AG09309 (cell line): Measurements from ENCODE around the gene OR2T11.

ENCODE experiments used
- DNase-seq: peaks from one replicate; pipeline ENCODE4 v3.0.0-alpha.2; 2010; ENCODE audit warnings: low read depth
- H3K4me3 ChIP-seq: 2 replicates; pipeline ENCODE4 v1.5.1; 2011; ENCODE audit warnings: mild to moderate bottlenecking, low read depth, low read length, moderate library complexity; ENCODE audit not compliant: control insufficient read depth
- TF ChIP-seq, protein P1 (sequence below): IDR thresholded peaks from 2 replicates; pipeline ENCODE4 v1.5.1; 2011; ENCODE audit warnings: mild to moderate bottlenecking, low read depth, low read length, inconsistent platforms; ENCODE audit not compliant: insufficient read depth, control insufficient read depth; ENCODE audit errors: missing control alignments

The OR2T11 gene

DNA sequence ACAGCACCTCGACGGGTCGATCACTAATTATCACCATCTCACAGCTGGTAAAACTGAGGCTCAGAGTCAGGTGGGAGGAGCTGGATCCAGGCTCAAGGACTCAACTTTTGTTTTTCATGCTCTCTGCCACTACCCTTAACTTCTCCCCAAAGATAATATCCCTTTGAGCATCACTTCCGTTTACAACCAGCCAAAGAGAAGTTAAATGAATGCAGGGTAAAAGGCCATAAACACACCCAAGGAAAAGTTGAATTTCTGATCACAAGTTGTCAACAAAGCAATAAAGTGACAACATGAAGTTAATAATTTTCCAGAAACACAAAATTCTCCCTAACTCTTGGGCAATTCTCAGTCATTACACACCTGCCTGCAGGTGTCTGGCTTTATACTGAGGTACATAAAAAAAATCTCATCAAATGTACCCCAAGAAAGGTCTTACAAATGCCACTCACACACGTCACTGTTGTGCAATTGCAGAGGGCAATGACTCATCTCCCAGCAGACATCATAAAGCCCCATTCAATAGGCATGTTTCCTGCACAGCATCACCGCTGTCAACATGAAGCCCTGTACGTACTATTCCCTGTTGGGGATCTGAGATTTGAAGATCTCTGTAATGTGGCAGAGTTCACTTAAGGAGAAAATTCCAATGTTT is 3.4 kb downstream of the OR2T11 start:
- TF ChIP-seq, protein P1, sequence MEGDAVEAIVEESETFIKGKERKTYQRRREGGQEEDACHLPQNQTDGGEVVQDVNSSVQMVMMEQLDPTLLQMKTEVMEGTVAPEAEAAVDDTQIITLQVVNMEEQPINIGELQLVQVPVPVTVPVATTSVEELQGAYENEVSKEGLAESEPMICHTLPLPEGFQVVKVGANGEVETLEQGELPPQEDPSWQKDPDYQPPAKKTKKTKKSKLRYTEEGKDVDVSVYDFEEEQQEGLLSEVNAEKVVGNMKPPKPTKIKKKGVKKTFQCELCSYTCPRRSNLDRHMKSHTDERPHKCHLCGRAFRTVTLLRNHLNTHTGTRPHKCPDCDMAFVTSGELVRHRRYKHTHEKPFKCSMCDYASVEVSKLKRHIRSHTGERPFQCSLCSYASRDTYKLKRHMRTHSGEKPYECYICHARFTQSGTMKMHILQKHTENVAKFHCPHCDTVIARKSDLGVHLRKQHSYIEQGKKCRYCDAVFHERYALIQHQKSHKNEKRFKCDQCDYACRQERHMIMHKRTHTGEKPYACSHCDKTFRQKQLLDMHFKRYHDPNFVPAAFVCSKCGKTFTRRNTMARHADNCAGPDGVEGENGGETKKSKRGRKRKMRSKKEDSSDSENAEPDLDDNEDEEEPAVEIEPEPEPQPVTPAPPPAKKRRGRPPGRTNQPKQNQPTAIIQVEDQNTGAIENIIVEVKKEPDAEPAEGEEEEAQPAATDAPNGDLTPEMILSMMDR = no peak
- no peak for DNase-seq
- no peak overlapping the region for H3K4me3 ChIP-seq

DNA sequence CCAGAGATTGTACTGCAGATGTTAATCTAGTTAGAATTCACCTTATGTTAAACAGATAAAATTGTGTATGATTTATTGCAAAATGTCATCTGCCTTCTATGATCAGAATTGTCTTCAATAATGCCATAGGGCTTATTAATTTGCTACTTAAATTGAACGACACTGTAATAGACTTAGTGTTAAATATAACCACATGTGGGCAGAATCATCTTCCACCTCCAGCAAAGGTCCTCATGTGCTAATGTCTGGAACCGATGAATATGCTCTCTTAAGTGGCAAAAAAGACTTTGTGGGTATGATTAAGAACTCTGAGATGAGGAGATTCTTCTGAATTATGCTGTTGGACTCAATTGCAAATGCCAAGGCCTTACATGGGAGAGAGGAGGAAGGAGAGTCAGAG is 4.3 kb downstream of the OR2T11 start:
- H3K4me3 ChIP-seq = no peak overlapping the region
- no peak for DNase-seq
- TF ChIP-seq, protein P1 = no peak

GRCh38 chr1:248627971-248628844 is 6.7 kb downstream of the OR2T11 start:
- H3K4me3 ChIP-seq = no peak overlapping the region
- no peak for DNase-seq

DNA sequence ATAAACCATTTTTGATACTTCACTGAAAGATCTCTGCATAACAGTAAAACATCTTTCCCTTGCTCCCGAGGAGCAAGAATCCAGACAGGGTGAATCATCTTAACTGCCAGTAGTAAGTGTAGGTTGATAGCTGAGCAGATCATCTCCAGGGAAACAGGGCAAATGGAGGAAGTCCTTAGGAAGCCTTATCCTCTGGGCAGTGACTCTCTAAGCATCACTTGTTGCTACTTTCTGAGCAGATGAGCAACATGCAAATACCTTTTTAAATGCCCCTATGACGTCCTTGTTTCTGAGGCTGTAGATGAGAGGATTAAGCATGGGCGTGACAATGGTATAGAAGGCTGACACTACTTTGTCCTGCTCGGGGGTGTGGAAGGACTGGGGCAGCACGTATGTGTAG is 8.9 kb downstream of the OR2T11 start:
- H3K4me3 ChIP-seq = no peak overlapping the region
- TF ChIP-seq, protein P1 = no peak
- DNase-seq = no peak

More at GRCh38 chr1:248627971-248628844, 6.7 kb downstream of the OR2T11 start:
- TF ChIP-seq, protein P1 = no peak

DNA sequence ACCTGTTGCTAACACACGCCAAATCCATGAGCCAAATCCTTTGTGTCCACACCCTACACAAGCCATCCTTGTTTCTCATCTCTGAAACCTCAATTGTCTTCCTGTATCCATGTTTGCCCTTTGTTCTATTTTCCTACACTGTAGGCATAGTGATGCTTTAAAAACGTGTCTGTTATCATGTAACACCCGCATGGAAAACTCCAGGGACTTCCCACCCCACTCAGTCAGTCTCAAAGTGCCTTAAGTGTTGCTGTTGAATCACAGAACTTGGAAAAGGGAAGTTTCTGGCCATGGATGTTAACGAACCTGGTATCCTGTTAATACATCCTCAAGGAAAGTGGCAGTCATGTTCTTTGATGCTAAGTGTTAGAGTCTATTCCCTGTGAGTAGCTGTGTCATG is 9.7 kb downstream of the OR2T11 start:
- no peak for DNase-seq
- TF ChIP-seq, protein P1 = no peak

DNA sequence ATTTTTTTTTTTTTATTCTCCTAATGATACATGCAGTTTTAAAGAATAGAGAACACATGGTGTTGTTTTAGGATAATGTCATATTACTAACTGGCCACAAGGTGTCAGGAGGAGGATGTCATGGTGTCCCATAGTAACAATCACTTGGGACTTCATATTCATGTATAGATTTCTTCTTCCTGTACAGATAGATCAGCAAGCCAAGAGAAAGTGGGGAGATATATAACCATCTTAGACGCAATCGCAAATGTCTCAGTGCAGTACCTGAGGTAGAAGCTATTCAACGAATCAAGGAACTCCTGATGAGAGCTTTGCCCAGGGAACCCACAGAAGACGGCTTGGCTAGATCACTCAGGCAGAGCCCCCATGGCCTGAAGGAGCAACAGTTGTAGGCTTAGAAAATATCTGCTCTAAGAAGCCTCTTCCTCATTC is 12.3 kb downstream of the OR2T11 start:
- peak; percentile 1 for DNase-seq
- no peak overlapping the region for H3K4me3 ChIP-seq
- TF ChIP-seq, protein P1 = peak; percentile 33

More for the DNA sequence above, 9.7 kb downstream of the OR2T11 start:
- H3K4me3 ChIP-seq = no peak overlapping the region
